ENCODE data around the gene PALLD.
"Not testable (repeated sequence)": the region's sequence is repeated elsewhere in the genome, so short reads cannot be mapped to it uniquely, and the experiment has no call there.

Gene PALLD

DNA sequence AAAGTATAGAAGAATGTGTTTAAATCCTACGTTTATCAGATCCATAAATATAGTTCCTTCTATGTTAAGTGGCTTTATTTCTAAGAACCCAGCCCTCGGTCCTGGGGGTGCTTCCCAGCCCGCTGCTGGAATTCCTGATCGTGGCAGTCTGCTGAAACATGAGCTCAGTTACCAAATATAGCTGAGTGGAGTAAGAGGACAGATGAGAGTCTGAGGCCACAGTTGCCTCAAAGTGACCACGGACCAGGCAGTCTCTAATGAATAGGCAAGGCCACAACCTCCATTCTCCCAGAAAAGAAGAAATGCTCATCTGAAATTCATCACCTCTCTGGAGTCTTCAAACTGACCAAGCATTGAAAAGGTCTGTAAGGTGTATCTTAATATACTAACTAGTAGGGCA lies at the start of gene PALLD:
Gene PALLD, plus strand, starts transcription at position 219 of the 400 bp plus-strand sequence.
- no peak for DNase-seq (ENCODE audit: low read depth in 2 of 2)

DNA sequence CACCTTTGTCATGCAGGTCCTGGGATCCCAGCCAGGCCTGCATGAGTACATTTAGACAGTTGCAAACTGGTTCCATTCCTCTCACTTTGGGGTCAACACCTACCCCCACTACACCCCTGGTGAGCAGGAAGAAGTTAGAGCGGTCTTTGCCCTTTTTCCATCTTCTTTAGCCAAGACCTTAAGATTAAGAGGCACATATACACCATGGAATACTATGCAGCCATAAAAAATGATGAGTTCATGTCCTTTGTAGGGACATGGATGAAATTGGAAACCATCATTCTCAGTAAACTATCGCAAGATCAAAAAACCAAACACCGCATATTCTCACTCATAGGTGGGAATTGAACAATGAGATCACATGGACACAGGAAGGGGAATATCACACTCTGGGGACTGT lies 47.8 kb upstream of the PALLD start:
- DNase-seq (ENCODE audit: low read depth in 2 of 2): not testable (repeated sequence)

DNA sequence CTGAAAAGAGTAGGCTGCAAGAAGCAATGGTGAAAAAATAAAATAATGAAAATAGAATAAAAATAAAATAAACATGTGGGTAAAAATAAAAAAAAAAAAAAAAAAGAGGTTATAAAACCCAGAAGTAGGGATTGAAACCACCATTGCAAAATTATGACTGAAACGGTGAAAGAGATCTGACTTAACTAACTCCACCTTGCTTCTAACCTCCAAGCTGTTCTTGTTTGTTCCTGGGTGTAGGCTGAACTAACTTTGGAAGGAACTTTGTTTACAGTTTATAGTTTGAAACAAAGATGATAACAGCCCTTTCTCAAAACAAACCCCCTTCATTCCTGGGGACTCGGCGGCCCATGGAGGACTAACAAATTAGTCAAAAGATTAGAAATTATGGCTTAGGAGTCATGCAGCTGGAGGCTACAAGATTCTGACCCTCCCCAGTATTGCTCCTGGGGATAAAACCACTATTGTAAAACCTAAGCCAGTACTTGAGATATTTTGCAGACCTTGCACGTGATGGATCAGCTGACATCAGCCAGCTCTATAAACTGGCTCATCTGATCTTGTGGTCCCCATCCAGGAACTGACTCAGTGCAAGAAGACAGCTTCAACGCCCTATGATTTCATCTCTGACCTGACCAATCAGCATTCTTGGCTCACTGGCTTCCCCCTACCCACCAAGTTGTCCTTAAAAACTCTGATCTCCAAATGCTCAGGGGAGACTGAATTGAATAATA lies 47.0 kb upstream of the PALLD start:
- no peak for DNase-seq (ENCODE audit: low read depth in 2 of 2)

DNA sequence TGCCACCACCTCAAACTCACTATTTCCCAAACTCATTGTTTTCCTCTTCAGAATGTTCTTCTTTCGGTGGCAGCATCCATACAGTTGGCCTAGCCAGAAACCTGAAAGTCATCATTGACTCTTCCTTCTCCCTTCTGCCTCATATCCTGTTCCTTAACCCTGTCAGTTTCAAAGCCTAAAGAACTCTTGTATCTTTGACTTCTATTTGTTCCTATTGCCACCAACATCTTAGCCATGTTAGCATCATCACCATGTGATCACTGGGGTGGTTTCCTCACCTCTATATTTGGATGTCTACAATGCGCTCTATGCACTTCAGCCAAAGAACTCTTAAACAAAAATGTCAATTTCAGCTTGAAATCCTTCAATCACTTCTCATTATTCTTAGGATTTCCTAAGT lies 45.5 kb upstream of the PALLD start:
- DNase-seq (ENCODE audit: low read depth in 2 of 2): no peak

- DNase-seq (ENCODE audit: low read depth in 2 of 2): no peak
Observed at GRCh38 chr4:168451744-168452390, 45.0 kb upstream of the PALLD start.

DNA sequence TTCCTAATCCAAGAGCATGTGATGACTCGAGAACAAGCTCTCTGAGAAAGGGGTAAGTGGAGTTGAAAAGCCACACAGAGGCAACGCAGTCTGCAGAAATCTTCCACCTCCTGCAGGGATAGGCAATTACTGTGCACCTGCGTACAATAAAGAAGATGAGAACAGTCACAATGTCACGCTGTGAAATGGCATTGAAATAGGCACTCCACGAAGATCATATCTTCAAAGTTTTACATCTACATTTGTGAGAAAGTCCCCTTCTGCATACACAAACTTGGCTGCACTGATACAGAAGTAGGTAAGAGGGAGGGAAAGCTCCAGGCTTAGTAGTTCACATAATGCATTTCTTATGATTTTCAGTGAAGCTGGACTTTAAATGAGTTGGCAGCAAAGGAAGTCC lies 43.7 kb upstream of the PALLD start:
- no peak for DNase-seq (ENCODE audit: low read depth in 2 of 2)

DNA sequence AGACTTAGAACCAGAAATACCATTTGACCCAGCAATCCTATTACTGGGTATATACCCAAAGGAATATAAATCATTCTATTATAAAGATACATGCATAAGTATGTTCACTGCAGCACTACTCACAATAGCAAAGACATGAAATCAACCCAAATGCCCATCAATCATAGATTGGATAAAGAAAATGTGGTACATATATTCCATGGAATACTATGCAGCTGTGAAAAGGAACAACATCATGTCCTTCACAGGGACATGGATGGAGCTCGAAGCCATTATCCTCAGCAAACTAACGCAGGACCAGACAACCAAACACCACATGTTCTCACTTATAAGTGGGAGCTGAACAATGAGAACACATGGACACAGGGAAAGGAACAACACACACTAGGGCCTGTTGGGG lies 38.6 kb upstream of the PALLD start:
- DNase-seq (ENCODE audit: low read depth in 2 of 2): not testable (repeated sequence)

GRCh38 chr4:168461821-168462220 lies 35.0 kb upstream of the PALLD start:
- no peak for DNase-seq (ENCODE audit: low read depth in 2 of 2)

DNA sequence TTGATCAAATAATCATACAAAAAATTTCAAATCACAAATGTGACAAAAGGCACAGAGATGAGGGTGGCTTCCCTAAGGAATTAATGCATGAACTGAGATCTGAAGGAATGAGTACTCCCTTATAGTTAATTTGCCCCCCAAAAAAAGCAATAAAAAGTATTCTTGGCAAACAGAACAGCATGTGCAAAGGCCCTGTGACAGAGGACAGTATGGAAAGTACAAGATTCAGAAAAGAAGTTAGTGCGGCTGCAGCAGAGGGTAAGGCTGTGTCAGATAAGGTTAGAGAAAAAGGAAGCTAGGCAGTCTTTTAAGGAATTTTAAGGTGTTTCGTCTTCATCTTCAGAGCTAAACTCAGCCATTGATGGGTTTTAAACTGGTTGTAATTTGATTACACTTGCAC lies 23.9 kb upstream of the PALLD start:
- DNase-seq (ENCODE audit: low read depth in 2 of 2): no peak

DNA sequence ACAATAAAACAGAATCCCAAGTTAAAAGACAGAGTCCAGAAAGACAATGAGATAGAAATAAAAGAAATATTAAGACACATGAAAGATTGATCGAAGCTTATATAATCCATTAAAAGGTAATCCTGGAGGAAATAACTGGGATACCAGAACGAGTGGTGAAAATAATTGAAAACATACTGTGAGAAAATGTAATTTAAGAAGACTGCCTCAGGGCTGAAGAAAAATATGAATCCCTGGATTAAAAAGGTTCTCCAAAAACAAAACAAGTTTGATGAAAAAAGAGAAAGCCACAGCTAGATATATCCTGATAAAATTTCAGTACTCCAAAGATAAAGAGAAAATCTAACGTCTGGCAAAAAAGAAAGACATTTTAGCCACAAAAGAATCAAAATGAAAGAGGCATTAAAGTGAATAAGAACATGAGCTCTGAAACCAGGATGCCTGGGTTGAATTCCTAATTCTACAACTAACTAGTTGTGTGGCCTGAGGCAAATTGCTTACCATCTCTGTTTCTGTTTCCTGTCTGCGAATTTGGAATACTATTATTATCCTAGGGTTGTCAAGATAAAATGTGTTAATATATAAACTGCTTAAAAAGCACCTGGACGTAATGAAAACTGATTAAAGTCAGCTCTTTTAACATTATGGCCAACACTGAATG lies 22.1 kb upstream of the PALLD start:
- DNase-seq (ENCODE audit: low read depth in 2 of 2): no peak

DNA sequence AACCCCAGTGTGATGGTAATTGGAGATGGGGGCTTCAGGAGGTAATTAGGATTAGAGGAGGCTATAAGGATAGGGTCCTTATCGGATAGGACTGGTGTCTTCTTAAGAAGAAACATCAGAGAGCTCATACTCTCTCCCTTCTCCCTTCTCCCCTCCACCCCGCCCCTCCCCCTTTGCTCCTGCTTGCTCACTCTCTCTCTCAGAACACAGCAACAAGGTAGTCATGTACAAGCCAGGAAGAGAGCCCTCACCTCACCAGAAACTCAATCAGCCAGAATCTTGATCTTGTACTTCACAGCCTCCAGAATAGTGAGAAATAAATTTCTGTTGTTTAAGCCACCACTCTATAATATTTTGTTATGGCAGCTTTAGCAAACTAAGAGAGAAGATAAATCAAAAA lies 21.1 kb upstream of the PALLD start:
- peak in 1 of 2 experiments; percentile 15 for DNase-seq (ENCODE audit: low read depth in 2 of 2)

GRCh38 chr4:168478868-168479267 lies 18.0 kb upstream of the PALLD start:
- no peak for DNase-seq (ENCODE audit: low read depth in 2 of 2)

- no peak for DNase-seq (ENCODE audit: low read depth in 2 of 2)
Observed at GRCh38 chr4:168480931-168481611, 15.8 kb upstream of the PALLD start.

DNA sequence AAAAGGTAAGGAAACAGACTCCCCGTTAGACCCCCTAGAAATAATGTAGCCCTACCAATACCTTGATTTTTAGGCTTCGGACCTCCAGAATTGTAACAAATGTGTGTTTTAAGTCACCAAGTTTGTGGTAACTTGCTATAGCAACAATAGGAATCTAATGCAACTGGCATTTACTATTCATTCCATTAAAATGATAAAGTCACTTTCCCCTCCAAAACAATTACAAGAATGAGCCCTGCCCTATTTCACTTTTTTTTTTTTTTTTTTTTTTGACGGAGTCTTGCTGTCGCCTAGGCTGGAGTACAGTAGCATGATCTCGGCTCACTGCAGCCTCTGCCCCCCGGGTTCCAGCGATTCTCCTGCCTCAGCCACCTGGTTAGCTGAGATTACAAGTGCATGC lies 13.0 kb upstream of the PALLD start:
- DNase-seq (ENCODE audit: low read depth in 2 of 2): no peak

DNA sequence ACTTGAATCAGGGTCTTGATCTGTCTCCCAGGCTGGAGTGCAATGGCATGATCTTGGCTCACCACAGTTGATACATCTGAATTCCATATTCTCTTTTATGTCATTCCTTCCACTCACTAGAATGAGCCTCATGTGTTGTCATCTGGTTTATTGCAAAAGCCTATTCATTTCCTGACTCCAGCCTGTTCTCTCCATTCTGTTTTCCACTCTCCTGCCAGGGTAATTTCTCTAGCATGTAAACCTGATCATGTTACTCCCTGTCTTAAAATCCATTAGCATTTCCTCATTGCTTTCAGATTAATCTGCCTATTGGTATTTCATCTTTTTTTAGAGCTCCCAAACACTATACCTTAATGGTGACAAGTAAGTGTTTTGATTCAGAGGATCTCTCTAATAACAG lies 12.2 kb upstream of the PALLD start:
- DNase-seq (ENCODE audit: low read depth in 2 of 2): no peak

DNA sequence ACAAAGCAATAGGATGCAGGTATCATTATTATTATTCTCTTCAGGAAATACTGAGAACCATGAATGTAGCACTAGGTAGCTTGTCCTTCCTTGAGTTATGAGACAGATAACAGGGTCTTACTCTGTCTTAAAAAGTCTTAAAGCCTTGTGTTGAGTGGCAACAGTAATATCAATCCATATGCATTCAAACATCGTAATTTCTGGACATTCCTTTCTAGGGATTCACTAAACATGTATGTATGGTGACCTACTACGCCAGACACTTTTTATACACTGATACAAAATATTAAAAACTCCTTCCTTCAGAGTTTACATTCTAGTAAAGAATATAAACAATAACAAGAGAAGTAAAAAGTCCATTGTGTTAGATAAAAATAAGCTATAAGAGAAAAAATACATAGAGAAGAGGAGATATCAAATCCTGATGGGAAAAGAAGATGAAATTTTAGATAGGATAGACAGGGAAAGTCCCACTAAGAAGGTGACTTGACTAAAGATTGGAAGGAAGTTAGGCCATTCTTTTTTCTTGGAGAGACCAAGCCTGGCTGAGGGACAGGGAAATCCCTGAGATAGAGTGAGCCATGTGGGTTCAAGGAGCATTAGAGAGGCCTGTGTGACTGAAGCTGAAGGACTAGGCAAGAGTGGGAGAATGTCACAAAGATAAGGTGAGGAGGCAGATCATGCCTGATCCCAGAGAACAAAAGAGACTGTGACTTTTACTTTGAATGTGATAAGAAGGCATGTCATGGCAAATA lies 11.5 kb upstream of the PALLD start:
- no peak for DNase-seq (ENCODE audit: low read depth in 2 of 2)

DNA sequence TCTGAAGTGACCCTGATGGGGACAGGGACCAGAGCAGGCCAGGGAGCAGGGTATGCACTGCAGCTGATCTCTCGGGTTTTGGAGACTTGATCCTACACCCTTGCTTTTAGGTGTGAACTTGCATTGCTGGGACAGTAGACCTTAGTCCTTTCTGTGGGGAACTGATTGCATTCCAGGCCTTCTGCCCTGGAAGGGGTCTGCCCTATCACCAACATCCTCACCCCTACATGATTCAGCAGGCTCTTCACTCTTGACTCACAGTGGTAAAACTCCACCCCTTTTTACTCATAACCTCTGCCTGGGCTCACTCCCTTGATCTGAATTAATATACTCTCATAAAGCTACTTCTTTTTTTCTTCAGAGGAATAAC lies 10.0 kb upstream of the PALLD start:
- no peak for DNase-seq (ENCODE audit: low read depth in 2 of 2)

DNA sequence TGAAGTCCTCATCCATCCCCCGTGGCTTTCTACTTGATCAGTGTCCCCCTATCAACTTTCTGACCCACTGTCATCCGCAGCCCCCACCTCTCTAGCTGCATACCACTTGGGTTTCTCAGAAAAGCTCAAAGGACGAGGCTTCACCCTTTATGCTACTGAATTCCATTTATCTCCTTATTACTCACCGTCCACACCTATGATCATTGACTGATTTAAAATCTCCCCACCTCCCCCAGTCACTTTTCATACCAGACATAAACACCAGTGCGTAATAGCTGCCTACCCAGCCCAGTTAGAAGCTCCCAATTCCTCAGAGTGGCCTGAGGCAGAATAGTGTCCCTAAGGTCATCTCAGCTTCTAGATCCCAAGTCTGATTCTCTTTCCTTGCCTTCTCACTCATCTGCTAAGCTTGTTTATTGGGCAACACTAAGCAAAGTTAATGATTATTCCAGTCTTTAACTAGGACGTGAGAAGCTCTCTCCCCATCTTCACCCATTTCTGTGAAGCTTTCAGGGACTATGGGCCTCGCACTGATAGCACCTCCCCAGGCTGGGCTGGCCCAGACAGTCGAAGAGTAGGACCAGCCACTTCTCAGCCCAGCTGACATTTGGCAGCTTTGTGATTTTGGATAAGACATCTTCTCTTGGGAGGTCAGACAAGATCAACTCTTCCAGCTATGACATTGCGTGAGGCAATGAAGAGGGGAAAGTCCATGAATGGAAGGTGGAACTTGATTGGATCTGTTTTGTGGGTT lies 9.4 kb upstream of the PALLD start:
- no peak for DNase-seq (ENCODE audit: low read depth in 2 of 2)

GRCh38 chr4:168488869-168489274 lies 8.0 kb upstream of the PALLD start:
- no peak for DNase-seq (ENCODE audit: low read depth in 2 of 2)

- no peak for DNase-seq (ENCODE audit: low read depth in 2 of 2)
Observed at GRCh38 chr4:168489616-168490015, 7.2 kb upstream of the PALLD start.

GRCh38 chr4:168490711-168491110 lies 6.1 kb upstream of the PALLD start:
- no peak for DNase-seq (ENCODE audit: low read depth in 2 of 2)

Data from stimulated activated CD4-positive, alpha-beta T cell treated with anti-CD3 and anti-CD28 coated beads, Interleukin-12 subunit alpha, Interleukin-12 subunit beta, amount 100 ng/mL, for 24 hours (primary cell).